ENCODE results near the gene FCMR.

DNA sequence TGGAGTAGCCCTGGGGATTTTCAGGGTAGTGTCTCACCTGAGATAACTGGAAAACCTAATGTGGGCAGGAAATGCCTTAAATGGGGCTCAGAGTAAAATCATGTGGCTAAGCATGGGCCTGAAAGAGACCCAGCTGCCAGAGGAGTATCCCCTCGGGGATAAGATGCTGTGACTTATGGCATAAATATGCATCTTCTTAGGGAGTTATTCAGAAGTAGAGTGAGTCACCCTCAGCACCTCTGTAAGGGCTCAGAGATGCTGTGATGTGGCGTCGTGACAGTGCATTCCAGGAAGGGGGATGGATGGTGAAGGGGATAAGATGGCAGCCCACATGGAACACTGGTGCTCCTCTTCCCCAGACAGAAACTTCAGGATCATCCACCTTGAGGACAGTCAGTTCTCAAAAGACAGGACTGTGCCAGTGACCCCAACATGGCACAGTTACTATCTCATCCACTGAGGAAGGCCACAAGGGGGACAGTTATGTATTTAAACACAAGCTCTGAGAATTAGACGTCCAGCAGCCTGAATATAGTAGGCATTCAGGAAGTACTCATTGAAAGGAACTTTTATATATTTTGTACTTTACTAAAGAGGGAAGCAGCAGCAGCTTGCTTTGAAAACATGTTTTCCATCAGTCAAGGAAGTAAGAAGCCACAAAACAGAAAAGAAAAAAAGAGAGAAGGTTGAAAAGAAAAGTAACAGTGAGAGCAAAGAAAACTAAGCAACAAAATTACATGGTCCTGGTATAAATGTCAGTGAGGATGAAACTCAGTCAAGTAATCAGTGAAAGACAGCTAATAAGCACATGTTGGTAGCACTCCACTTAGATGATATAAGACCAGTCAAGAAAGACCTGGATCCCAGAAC is 16.2 kb downstream of the FCMR start:
- TF ChIP-seq, protein P1, sequence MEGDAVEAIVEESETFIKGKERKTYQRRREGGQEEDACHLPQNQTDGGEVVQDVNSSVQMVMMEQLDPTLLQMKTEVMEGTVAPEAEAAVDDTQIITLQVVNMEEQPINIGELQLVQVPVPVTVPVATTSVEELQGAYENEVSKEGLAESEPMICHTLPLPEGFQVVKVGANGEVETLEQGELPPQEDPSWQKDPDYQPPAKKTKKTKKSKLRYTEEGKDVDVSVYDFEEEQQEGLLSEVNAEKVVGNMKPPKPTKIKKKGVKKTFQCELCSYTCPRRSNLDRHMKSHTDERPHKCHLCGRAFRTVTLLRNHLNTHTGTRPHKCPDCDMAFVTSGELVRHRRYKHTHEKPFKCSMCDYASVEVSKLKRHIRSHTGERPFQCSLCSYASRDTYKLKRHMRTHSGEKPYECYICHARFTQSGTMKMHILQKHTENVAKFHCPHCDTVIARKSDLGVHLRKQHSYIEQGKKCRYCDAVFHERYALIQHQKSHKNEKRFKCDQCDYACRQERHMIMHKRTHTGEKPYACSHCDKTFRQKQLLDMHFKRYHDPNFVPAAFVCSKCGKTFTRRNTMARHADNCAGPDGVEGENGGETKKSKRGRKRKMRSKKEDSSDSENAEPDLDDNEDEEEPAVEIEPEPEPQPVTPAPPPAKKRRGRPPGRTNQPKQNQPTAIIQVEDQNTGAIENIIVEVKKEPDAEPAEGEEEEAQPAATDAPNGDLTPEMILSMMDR (IDR thresholded peaks at IDR 0.05) = no peak
- TF ChIP-seq POLR2A (IDR thresholded peaks at IDR 0.05) = no peak
- TF ChIP-seq EP300 (IDR thresholded peaks at IDR 0.05) = no peak

Measured in ovary (tissue), 3 donors.